Keratinocyte (primary cell): ENCODE data around the gene IGFBP4. TPM values are rescaled to one million over a fixed set of nuclear protein-coding genes. Genes with fewer than 3 reads are reported as not detected.

Source experiments
- DNase-seq: peaks from one replicate; pipeline ENCODE4 v3.0.0-alpha.2; 2011; ENCODE audit warnings: low read depth, missing footprints, low spot score
- FAIRE-seq: peaks from 2 replicates; lab custom pipeline; 2011; peaks lifted over from hg19 to GRCh38; lab: Jason Lieb, UNC
- H2AFZ ChIP-seq: 2 replicates; pipeline ENCODE4 v1.6.0; 2012; ENCODE audit warnings: low read length, control low read depth, inconsistent platforms; ENCODE audit not compliant: control insufficient read depth
- H3K27ac ChIP-seq: 2 replicates; pipeline ENCODE4 v1.5.1; 2011; ENCODE audit warnings: low read length; ENCODE audit not compliant: control insufficient read depth, insufficient read depth
- H3K27me3 ChIP-seq: 3 replicates; pipeline ENCODE4 v1.6.0; 2011; ENCODE audit warnings: low read length; ENCODE audit not compliant: control insufficient read depth, insufficient read depth; ENCODE audit errors: extremely low read depth
- H3K36me3 ChIP-seq, 2 experiments: 2 replicates in 1 of 2; 3 replicates in 1 of 2; pipeline ENCODE4 v1.5.1; 2011; ENCODE audit warnings: low read length in 2 of 2, mild to moderate bottlenecking in 1 of 2; ENCODE audit not compliant: control insufficient read depth in 2 of 2, insufficient read depth in 2 of 2; ENCODE audit errors: extremely low read depth in 1 of 2
- H3K4me1 ChIP-seq: 3 replicates; pipeline ENCODE4 v1.5.1; 2011; ENCODE audit warnings: low read length; ENCODE audit not compliant: control insufficient read depth, insufficient read depth; ENCODE audit errors: extremely low read depth
- H3K4me2 ChIP-seq: 3 replicates; pipeline ENCODE4 v1.6.0; 2011; ENCODE audit warnings: low read depth, low read length; ENCODE audit not compliant: control insufficient read depth, insufficient read depth; ENCODE audit errors: extremely low read depth
- H3K4me3 ChIP-seq, 3 experiments: fragments of 200-600 bp in 1 of 3; sonication (generic) in 1 of 3; 2 replicates in 2 of 3; 3 replicates in 1 of 3; pipeline ENCODE4 v1.5.1; 2011 to 2016; ENCODE audit warnings: low read length in 3 of 3, mild to moderate bottlenecking in 3 of 3, control low read depth in 2 of 3, inconsistent platforms in 1 of 3, low read depth in 1 of 3, mixed read lengths in 1 of 3, mixed run types in 1 of 3, moderate library complexity in 1 of 3; ENCODE audit not compliant: control insufficient read depth in 2 of 3, insufficient read depth in 2 of 3; ENCODE audit errors: extremely low read depth in 1 of 3
- H3K79me2 ChIP-seq: 2 replicates; pipeline ENCODE4 v1.6.0; 2012; ENCODE audit warnings: low read length; ENCODE audit not compliant: control insufficient read depth, insufficient read depth
- H3K9ac ChIP-seq: 3 replicates; pipeline ENCODE4 v1.6.0; 2011; ENCODE audit warnings: low read length; ENCODE audit not compliant: control insufficient read depth, insufficient read depth; ENCODE audit errors: extremely low read depth
- H3K9me1 ChIP-seq: 3 replicates; pipeline ENCODE4 v1.6.0; 2011; ENCODE audit warnings: low read length; ENCODE audit not compliant: control insufficient read depth, insufficient read depth; ENCODE audit errors: extremely low read depth
- H3K9me3 ChIP-seq: 2 replicates; pipeline ENCODE4 v1.5.1; 2012; ENCODE audit warnings: low read depth, low read length; ENCODE audit not compliant: control insufficient read depth
- H4K20me1 ChIP-seq: 3 replicates; pipeline ENCODE4 v1.6.0; 2011; ENCODE audit warnings: low read length; ENCODE audit not compliant: control insufficient read depth, insufficient read depth; ENCODE audit errors: extremely low read depth
- CTCF ChIP-seq, 3 experiments: IDR thresholded peaks in 1 of 3; conservative IDR thresholded peaks in 1 of 3; optimal IDR thresholded peaks in 1 of 3; 2 replicates in 2 of 3; 3 replicates in 1 of 3; pipeline versions ENCODE3 to v1.5.1; 2011; ENCODE audit warnings: low read length in 3 of 3, mild to moderate bottlenecking in 3 of 3, moderate library complexity in 2 of 3, control low read depth in 1 of 3, inconsistent platforms in 1 of 3; ENCODE audit not compliant: insufficient read depth in 2 of 3; ENCODE audit errors: extremely low read depth in 1 of 3
- EZH2 ChIP-seq: IDR thresholded peaks from one replicate; pipeline ENCODE4 v1.6.1; 2012; ENCODE audit warnings: inconsistent platforms, mild to moderate bottlenecking, low read length, moderate library complexity
- dilution Hi-C: fragments of 300-500 bp; cut with MboI; formaldehyde crosslinking; loops from one replicate; pipeline ENCODE4 v1.7.0; 2020; ENCODE audit warnings: low sequenced_read_pairs; ENCODE audit not compliant: extremely low pct_ligation_motif_present
- polyA plus RNA-seq, 5 experiments: library from polyadenylated mRNA; depleted of rRNA in 3 of 5; stranded (reverse) in 3 of 5; stranded (forward) in 1 of 5; unstranded in 1 of 5; fragments of >200 nt; gene quantifications; 1 replicate in 1 of 5; 2 replicates in 3 of 5; 3 replicates in 1 of 5; pipeline versions ENCODE4 v1.2.1 to v1.2.3, GENCODE V29; 2011 to 2012; ENCODE audit warnings: missing spikeins in 2 of 5, low read depth in 1 of 5, low replicate concordance in 1 of 5

The IGFBP4 gene
- polyA plus RNA-seq, 1 donor (not counting 4 experiments of a cell fraction or from before 2014, with no cell fraction given): 6.0 TPM

GRCh38 chr17:40447806-40448205, 4.6 kb downstream of the IGFBP4 start:
- Histone ChIP-seq H3K4me1 (peaks cover 7% of the 10 kb centered on the region), H3K79me2 (no peaks in the 10 kb centered on the region), H3K27me3 (peaks cover 53% of the 10 kb centered on the region), H3K9ac (no peak overlapping the region), H3K9me1 (no peaks in the 10 kb centered on the region), H3K27ac (no peak overlapping the region), H3K36me3 (no peaks in the 10 kb centered on the region), H3K9me3 (no peaks in the 10 kb centered on the region), H2AFZ (no peak overlapping the region), H4K20me1 (no peaks in the 10 kb centered on the region), H3K4me3 (no peak overlapping the region), H3K4me2 (no peak overlapping the region)
- DNase-seq: no peak
- dilution Hi-C loops: no loop called here
- FAIRE-seq: no peak
- TF ChIP-seq EZH2: no peak
- no peak for TF ChIP-seq CTCF (optimal IDR thresholded peaks at IDR 0.05 in 1 of 3, IDR thresholded peaks at IDR 0.05 in 1 of 3, conservative IDR thresholded peaks at IDR 0.05 in 1 of 3; ENCODE audit: extremely low read depth in 1 of 3, insufficient read depth in 2 of 3, low read length in 3 of 3)

DNA sequence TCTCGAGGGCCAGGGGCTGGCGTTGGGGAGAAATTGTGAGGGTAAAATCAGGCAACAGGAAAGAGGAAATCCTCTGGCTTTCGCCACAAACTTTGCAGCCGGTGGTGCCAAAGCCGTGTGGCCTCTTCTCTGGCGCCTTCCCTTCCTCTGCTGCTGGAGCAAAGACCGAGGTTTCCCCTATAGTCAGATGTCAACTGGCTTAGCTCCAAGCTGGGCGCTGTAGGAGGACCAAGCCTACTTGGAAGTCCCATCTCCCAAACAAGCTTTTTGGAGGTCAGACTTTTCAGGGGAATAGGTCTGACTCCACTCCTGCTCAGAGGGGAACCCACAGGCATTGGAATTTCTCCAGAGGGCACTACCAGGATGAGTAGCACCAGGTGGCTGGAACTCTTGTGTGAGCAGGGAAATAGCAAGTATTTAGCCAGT, 5.0 kb downstream of the IGFBP4 start:
- Histone ChIP-seq H3K4me3 (no peak overlapping the region), H3K9ac (no peak overlapping the region), H3K4me2 (no peak overlapping the region), H3K9me3 (no peaks in the 10 kb centered on the region), H4K20me1 (no peaks in the 10 kb centered on the region), H3K4me1 (peaks cover 11% of the 10 kb centered on the region), H2AFZ (no peak overlapping the region), H3K27ac (no peak overlapping the region), H3K27me3 (peaks cover 53% of the 10 kb centered on the region), H3K9me1 (no peaks in the 10 kb centered on the region), H3K79me2 (no peaks in the 10 kb centered on the region), H3K36me3 (no peaks in the 10 kb centered on the region)
- no peak for FAIRE-seq
- no peak for TF ChIP-seq EZH2
- no peak for TF ChIP-seq CTCF (optimal IDR thresholded peaks at IDR 0.05 in 1 of 3, IDR thresholded peaks at IDR 0.05 in 1 of 3, conservative IDR thresholded peaks at IDR 0.05 in 1 of 3; ENCODE audit: extremely low read depth in 1 of 3, insufficient read depth in 2 of 3, low read length in 3 of 3)
- DNase-seq: no peak
- dilution Hi-C loops: no loop called here
